IPS DF 19.7 (cell line): ENCODE measurements around the gene ALOXE3.
"Not testable (repeated sequence)": the region's sequence is repeated elsewhere in the genome, so short reads cannot be mapped to it uniquely, and the experiment has no call there.

ENCODE experiments used
- DNase-seq: peaks from one replicate; pipeline ENCODE4 v3.0.0-alpha.2; 2013; ENCODE audit warnings: low read depth, low spot score

The ALOXE3 gene

DNA sequence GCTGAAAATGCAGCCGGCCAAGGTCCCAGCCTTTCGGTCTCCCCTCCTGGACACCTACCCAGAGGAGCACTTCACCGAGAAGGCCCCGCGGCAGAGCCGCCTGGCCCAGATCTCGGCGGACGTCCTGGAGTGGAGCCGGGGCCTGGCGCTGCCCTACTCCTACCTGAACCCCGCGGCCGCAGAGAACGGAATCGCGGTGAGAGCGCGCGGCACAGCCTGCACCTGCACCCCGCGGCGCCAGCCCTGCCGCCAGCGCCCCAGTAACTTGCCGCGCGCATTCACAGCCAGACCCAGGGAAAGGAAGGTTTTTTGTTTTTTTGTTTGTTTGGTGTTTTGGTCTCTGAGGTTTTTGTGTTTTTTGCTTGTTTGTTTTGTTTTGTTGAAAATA, 46.0 kb downstream of the ALOXE3 start:
- no peak for DNase-seq

DNA sequence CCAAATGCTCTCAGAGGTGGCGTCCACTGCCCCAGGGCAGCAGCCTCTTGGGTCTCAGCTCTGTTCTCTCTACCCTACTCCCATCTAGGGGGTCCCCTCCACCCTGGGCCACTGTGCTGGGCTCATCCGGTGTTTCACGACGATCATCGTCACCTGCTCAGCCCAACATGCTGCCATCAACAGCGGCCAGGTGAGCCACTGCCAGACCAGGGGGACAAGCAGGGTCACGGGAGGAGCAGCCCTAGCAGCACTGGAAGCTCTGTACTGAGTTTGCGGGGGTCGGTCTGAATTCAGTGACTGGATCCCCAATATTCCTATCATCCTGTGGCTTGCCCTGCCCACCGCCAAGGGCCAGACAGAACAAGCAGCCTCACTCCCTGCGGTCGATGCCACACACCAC, 46.8 kb downstream of the ALOXE3 start:
- DNase-seq, result no peak

DNA sequence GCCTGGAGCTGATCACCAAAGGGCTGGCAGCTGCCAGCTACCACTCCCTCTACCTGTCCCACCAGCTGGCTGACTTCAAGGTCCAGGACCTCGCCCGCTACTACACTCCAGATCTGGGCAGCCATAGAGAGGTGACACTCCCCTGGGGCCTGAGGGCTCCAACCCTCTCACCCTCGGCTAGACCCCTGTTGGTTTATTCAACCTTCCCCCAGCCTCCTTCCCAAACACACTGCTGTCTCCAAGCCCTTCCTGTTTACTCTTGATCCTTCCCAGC, 48.8 kb downstream of the ALOXE3 start:
- DNase-seq, result no peak

DNA sequence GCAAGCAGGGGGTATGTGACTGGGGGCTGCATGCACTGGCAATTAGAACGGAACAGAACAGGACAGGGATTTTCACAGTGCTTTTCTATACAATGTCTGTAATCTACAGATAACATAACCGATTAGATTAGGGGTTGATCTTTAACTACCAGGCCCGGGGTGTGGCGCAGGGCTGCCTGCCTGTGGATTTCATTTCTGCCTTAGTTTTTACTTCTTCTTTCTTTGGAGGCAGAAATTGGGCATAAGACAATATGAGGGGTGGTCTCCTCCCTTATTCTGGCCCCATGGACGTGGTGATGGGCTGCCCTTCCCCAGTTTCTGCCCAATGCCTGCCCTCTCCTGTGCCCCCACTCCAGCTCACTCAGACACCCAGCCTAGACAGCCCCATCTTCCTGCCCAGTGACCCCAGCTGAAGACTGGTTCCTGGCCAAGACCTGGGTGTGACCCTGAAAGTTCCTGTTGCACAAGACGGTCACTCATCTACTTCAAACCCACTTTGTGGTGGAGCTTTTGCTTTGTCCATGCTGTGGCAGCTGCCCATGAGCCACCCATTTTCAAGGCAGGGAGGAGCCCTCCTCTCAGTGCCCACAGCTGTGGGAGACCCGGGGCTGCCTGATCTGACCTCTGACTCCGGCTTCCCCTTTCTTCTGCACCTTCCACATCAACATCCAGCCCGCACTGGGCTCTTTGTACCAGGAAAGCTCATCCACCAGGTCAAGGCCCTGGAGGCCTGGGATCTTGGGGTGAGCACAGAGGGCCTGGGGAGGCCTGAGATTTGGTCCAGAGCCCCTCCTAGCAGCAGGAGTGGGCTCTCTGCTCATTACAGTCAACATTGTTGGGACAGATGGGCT, 49.4 kb downstream of the ALOXE3 start:
- no peak for DNase-seq

DNA sequence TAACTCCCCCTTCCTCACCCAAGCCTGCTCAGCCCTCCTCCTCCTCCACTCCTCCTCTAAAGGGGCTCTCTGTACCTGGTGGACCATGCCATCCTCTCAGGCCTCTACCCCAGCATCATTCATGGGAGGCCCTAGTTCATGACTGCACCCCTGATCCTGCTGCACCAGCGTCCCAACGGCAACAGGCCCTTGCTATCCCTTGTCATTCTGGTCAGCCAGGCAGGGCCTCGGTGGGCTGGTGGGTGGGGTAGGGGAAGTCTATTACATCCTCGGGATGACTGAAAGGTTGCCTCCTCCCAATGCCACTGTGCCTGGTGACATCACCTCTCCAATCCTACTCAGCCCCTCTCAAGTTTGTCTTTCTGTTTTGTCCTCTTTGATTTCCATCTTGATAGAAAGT, 50.5 kb downstream of the ALOXE3 start:
- DNase-seq, result no peak

DNA sequence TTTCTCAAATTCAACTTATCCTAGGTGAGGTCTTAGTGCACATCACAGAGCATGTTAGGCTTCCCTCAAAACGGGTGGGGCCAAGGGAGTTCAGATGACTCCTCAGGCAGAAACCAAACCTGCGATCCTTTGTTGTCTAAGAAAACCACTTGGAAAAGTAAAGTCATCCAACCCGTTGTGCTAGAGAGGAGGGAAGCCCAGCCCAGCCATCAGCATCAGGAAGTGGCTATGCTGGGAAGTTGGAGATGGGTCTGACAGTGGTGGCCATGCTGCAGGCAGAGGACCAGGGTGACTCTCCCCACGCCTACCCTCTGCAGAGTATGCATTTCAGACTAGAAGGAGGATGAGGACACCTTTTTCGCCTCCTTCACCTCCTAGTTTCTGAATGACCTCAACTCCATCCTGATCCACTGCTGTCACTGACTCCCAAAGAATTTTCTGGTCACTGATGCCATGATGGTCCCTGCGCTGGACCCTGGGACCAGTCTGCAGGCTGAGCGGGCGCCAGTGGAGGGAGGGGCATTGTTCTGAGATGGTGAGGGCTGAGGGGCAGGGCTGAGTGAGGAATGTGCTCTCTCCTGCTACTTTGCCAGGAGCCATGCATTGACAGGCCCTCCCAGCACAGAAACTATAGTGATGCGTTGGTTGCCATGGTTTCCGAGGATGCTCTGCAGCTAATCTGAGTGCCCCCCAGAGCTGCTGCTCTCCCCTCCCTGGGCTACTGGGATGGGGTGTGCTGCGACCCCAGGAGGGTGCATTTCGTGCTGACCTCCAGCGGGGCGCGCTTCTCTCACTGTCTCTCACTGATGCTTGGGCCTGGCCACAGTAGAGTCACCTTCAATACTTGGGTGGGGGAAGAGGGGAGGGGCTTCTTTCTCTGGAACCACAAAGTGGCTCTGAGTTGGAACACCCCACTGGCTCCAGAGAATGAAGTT, 51.2 kb downstream of the ALOXE3 start:
- no peak for DNase-seq

DNA sequence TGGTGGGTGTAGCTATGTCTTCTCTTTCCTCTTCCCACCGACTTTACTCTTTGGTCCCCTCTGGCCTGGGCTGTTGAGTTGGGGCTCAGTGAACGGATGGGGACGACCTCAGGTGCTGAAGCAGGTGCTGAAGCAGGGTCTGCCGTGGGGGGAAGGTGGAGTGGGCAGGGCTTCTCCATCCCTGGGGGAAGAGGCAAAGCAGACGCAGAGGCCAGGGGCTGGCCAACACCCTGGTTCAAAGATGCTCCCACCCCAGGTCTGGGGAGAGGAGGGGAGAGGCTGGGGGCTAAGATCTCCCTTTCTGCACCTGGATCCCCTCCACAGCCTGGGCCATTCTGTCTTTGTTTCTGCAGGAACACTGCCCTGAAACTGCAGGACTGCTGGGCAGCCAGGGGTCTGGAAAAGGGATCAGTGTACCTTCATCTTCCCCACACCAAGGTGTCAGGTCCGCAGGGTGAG, 53.7 kb downstream of the ALOXE3 start:
- DNase-seq, result no peak

DNA sequence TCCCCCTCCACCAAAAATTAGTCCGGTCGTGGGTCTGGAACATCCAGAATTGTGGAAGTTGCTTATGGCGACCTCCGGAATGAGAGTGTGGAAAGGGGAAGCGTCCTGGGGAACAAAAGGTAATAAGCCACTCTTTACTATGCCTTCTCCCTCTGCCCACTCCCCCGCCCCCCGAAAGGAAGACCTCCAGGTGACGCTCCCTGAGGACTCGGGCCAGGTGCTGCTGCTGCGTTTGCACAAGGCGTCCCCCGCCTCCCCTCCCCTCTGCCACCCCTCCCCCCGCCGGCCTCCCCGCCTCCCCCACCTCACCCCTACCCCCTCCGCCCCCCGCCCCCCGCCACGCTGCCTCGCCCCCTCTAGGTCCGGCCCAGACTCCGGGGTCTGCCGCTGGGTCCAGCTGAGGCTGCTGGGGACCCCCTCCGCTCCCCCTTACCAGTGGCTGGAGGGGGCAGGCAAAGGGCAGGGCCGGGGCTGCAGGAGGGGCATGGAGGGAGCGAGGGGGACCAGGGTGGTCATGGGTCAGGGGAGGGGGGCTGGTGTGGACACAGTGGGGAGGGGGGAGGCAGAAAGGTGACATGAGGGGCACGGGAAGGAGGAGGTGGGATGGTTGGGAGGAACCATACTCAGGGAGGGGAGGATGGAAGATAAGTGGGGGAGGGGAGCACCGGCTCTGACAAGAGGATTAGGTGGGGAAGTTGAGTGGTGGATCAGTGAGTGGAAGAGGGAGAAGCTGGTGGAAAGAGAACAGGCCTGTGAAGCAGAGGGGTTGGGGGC, 54.4 kb downstream of the ALOXE3 start:
- no peak for DNase-seq

DNA sequence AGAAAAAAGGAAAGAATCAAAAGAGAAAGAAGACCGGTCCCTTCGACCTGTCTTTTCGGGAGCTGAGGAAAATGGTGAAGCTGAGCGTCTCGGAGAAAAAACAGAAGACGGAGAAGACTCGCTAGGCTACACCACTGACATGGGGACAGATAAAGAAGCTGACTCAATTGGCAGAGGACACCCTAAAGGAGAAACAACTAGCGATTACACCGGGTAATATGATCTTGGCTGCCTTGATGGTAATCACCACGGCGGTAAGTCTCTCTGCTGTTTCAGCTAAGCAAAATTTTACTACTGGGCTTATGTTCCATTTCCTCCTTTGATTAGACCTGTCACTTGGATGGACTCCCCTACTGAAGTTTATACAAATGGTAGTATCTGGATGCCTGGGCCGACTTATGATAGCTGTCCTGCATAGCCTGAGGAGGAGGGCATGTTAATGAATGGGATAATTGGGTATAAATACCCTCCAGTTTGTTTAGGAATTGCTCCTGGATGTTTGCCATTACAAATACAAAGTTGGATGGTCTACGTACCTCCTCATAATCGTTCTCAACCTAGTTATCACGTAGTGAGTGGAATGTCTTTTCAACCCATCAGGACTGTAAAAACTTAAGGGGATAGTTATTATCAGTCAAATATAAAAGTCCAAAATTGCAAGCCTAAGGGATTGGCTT, 55.4 kb downstream of the ALOXE3 start:
- no peak for DNase-seq

DNA sequence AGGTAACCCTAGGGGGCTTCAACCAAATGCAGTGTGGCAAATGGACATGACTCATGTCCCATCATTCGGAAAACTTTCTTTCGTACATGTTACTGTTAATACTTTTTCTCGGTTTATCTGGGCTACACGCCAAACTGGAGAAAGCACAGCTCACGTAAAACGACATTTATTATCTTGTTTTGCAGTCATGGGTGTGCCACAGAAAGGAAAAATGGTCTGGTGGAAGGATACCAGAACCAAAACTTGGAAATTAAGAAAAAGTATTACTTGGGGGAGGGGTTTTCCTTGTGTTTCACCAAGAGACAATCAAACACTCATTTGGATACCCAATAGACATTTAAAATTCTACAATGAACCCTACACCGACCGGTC, 55.9 kb downstream of the ALOXE3 start:
- no peak for DNase-seq

DNA sequence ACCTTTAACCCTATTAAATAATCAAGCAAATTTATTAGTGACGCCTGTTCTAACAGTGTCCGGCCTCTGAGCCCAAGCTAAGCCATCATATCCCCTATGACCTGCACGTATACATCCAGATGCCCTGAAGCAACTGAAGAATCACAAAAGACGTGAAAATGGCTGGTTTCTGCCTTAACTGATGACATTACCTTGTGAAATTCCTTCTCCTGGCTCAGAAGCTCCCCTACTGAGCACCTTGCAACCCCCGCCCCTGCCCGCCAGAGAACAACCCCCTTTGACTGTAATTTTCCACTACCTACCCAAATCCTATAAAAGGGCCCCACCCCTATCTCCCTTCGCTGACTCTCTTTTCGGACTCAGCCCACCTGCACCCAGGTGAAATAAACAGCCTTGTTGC, 56.5 kb downstream of the ALOXE3 start:
- DNase-seq, result not testable (repeated sequence)

DNA sequence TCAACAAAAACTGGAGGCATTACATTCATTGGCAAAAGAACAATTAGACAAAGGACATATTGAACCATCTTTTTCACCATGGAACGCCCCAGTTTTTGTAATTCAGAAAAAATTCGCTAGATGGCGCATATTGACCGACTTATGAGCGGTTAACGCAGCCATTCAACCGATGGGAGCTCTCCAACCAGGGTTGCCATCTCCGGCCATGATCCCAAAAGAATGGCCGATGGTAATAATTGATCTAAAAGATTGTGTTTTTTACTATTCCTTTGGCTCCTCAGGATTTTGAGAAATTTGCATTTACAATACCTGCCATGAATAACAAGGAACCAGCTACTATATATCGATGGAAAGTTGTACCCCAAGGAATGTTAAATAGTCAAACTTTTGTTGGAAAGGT, 58.0 kb downstream of the ALOXE3 start:
- DNase-seq, result no peak

DNA sequence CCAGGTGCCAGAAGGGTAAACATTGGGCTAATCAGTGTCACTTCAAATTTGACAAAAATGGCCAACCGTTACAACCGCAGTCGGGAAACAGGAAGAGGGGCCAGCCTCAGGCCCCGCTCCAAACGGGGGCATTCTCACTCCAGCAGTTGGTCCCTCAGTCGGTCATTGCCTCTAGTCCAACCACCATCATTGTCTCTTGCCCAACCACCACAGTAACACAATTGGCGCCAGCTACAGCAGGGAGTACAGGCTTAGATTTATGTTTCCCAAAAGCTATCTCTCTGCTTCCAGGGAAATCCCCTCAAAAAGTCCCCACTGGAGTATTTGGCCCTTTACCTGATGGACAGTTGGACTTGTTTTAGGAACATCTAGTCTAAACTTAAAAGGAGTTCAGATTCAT, 59.2 kb downstream of the ALOXE3 start:
- DNase-seq, result no peak

DNA sequence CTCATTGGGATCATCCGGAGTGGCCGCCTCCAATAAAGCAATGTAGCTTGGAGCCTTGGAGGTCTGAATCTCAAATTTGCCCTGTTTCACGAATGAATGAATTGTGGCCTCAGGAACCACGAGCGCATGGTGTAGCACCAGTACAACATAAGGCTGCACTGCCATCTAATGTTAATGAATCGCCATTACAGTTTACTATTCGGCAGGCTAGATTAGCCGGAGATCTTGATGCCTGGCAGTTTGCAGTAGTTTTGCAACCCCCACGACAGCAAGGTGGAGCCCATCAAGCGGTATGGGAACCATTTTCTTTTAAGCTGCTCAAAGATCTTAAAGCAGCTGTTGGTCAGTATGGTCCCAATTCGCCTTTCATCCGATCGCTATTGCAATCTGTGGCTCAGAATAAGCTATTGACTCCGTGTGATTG, 60.6 kb downstream of the ALOXE3 start:
- DNase-seq, result no peak

DNA sequence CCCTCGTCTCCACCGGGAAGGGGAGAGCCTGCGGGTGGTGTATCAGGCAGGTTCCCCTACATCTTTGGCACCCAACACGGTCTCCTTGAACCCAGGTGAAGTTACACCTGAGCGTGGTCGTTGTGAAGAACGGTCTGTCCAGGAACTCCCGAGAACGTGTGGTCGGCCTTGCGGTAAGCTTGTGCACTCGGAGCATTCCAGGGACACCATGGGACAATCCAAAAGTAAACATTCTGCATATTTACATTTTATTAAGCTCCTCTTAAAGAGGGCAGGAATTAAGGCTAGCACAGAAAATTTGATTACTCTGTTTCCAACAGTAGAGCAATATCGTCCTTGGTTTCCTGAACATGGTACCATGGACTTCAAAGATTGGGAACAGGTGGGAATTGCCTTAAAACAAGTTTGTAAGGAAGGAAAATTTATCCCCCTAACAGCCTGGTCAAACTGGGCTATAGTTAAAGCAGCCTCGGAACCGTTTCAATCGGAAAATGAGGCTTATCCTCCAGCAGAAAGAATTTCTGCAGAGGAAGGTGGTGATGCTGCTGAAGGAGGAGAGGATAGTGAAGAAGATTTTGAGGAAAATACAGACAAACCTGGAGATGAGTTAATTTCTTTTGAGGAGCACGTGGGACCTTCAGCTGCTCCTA, 61.2 kb downstream of the ALOXE3 start:
- no peak for DNase-seq

DNA sequence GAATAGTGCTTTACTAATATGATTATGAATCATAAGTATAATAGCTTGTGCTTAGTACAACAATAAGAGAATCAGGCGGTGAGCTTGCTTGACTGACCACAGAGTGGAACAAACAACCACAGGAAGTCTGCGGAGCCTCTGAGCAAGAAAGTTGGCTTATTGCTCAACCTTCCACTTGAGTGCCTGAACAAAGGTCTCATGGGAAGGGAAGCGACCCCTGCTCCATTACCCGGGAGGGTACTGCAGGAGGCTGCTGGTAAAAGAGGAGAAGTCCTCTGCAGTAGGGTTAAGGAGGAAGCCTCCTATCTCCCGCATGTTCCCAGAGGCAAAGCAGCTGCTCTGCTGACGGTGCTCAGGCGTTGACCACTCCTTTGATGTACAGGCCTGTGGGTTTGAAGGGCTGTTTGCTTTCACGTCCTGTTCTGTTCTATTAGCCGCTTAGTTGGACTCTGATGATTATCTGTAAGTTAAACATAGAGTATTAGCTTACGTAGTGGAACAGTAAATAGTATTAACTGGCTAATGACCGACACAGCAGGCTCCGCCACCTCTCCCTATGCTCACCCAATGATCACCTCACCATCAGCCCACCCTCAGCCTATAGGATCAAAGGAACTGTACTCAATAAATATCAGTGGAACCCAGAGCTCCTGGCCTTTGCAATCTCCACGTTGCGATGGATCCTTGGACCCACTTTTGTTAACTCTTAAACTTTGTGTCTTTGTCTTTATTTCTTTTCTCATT, 61.9 kb downstream of the ALOXE3 start:
- DNase-seq, result no peak

DNA sequence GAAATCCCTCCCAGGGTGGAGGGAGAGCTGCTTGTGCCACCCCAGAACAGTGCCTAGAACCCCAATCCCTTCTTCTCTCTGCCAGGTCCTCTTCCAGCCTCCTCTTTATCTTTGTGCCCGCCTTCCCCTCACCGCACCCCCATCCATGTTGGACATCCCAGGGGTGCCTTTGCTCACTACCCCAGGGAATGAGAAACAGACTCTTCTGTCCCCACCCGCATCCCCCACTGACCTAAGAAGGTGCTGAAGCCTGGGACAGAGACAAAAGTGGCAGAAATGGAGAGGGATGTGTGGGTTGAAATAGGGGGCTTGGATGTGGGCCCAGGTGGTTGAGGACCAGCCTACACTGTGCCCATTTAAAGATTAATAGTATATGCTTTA, 62.5 kb downstream of the ALOXE3 start:
- no peak for DNase-seq

DNA sequence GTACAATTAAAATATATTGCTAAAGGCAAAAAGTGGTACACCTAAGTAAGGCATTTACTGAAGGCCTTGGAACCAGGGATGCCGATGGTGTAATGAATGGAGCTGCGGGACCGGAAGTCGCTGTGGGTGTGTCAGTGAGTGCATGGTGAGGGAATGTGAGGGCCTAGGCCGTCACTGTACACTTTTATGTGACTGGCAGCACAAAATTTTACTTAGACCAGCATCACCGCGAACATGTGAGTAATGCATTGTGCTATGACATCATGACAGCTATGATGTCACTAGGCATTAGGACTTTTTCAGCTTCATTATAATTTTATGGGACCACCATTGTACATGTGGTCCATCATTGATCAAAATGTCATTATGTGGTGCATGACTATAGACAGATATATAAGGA, 64.7 kb downstream of the ALOXE3 start:
- DNase-seq, result no peak

DNA sequence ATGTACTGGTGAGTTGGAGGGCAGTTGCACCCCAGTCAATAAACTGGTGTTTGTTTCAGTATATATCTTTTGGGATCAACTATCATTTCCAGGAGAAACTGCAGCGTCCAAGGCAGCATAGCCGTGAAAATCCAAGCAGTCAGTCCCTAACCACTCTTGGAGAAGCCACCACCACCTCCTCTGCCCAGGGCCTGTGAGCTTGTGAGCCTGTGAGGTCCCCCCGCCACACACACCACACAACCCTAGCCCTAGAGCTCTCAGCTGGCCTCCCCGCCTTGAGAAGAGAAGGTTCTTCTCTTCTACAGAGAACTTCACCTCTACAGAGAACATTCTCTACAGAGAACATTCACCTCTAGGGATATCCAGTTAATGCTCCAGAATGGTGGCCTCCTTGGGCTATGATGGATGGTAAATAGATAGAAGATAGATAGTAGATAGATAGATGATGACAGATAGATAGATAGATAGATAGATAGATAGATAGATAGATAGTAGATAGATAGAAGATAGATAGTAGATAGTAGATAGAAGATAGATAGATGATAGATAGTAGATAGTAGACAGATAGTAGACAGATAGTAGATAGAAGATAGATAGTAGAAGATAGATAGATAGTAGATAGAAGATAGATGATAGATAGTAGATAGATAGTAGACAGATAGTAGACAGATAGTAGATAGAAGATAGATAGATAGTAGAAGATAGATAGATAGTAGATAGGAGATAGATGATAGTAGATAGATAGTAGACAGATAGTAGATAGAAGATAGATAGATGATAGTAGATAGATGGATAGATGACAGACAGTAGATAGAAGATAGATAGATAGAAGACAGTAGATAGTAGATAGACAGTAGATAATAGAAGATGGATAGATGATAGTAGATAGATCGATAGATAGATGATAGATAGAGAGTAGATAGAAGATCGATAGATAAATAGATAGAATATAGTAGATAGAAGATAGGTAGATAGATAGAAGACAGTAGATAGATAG, 65.8 kb downstream of the ALOXE3 start:
- no peak for DNase-seq
